ENCODE measurements around the gene MAP1S.
"Not testable (repeated sequence)": the region's sequence is repeated elsewhere in the genome, so short reads cannot be mapped to it uniquely, and the experiment has no call there.

Gene MAP1S

DNA sequence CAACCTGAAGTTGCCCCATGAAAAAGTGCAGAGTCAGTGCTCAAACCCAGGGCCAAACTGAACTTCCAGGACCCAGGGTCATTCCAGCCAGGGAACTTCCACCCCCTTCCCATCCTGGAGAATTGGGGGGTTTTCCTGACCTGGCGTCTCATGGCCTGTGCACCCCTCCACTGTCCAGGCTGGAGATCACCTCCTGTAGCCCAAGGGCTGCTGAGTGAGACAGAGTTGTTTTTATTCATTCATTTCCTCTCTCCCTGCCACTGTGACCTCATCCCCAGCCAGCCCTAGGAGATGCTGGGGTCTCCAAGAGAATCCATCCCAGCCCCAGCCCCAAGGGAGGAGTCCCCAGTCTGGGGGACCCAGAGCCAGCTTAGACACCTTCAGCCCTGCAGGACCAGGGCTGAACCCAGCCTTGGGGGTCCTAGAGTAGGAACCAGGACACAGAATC is 36.2 kb downstream of the MAP1S start:
- H3K27ac ChIP-seq, result no peak overlapping the region
- DNase-seq (ENCODE audit: low read depth, low spot score), result no peak

DNA sequence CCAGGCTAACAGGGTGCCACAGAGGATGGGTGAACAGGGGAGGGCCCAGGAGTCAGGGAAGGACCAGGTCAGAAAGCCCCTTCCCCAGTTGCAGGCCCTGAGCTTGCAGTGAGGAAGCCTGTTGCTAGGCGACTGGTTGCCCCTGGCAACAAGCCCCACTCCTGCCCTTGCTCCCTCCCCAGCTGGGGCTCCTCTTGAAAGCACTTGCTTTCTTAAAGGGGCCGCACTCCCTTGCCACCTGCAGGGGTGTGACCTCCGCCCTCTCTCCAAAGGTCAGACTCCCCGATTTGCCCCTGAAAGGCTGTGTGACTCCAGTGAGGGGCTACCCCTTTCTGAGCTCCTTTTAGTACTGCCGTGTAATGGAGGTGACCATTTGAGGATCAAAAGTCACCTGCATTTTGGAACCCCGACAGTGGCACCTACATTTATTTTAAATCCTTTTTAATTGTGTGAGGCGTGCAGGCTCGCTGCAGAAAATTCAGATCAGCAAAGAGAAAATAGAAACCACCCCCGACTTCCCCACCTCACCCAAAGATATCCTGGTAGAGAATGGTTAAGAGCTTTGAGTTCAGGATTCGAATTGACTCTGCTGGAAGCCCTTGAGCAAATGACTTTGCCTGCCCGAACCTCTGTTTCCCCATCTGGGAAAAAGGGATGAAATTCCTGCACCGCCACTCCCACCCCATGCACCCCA is 36.8 kb downstream of the MAP1S start:
- H3K27ac ChIP-seq, result no peak overlapping the region
- no peak for DNase-seq (ENCODE audit: low read depth, low spot score)

GRCh38 chr19:17757125-17757524 is 37.8 kb downstream of the MAP1S start:
- DNase-seq (ENCODE audit: low read depth, low spot score), result no peak
- H3K27ac ChIP-seq, result no peak overlapping the region

DNA sequence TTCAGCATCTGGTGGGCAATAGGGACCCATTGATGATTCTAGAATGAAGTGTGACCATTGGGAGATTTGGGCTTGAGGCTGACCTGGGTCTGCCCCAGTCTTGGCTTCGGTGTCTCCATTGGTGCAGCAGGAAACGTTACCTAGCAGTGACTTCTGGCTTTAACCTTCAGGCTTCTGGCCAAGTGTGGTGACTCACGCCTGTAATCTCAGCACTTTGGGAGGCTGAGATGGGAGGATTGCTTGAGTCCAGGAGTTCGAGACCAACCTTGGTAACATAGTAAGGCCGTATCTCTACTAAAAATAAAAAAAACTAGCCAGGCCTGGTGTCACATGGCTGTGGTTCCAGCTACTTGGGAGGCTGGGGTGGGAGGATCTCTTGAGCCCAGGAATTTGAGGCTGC is 39.2 kb downstream of the MAP1S start:
- H3K27ac ChIP-seq, result no peak overlapping the region
- no peak for DNase-seq (ENCODE audit: low read depth, low spot score)

GRCh38 chr19:17761148-17761547 is 41.9 kb downstream of the MAP1S start:
- H3K27ac ChIP-seq, result no peak overlapping the region
- DNase-seq (ENCODE audit: low read depth, low spot score), result no peak

DNA sequence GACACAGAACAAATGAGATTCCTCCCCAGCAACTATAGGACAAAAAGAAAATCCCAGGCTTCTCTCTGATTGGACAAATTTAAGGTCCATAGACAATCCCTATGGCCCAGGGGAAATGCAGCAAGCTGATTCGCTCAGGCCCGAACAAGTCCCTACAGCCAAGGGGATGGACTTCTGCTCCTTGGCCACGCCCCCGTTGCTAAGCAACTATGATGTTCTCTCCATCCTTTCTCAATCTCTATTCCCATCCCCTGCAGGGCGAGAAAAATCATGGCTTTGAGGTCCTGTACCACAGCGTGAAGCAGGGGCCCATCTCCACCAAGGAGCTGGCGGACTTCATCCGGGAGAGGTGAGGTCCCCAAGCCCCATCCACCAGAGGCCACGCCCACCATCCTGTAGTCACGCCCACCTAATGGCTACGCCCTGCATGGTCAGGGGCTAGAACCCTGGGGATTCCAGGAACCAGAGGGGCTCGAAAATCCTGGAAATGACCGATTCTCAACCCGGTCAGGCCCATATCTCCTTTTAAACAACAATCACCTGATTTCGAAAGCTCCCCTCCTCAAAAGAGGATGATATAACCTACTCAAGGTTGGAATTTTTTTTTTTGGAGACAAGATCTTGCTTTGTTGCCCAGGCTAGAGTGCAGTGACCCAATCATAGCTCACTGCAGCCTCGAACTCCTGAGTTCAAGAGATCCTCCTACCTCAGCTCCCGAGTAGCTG is 43.4 kb downstream of the MAP1S start:
- H3K27ac ChIP-seq, result no peak overlapping the region

DNA sequence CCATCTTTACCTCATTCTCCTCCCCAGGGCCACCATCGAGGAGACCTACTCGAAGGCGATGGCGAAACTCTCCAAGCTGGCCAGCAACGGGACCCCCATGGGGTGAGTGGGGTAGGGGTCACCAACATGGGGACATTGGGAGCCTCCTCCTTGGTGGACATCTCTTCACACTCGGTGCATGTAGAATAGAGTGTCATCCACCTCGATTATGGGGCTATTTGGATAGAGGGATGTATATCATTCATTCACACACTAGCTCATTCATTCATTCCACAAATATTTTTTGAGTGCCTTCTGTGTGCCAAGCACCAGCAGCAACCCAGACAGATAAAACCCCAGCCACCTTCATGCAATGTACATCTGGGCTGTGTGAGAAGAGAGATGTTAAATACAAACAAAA is 45.1 kb downstream of the MAP1S start:
- no peak for DNase-seq (ENCODE audit: low read depth, low spot score)
- H3K27ac ChIP-seq, result no peak overlapping the region

More for the DNA sequence above, 43.4 kb downstream of the MAP1S start:
- DNase-seq (ENCODE audit: low read depth, low spot score), result no peak

DNA sequence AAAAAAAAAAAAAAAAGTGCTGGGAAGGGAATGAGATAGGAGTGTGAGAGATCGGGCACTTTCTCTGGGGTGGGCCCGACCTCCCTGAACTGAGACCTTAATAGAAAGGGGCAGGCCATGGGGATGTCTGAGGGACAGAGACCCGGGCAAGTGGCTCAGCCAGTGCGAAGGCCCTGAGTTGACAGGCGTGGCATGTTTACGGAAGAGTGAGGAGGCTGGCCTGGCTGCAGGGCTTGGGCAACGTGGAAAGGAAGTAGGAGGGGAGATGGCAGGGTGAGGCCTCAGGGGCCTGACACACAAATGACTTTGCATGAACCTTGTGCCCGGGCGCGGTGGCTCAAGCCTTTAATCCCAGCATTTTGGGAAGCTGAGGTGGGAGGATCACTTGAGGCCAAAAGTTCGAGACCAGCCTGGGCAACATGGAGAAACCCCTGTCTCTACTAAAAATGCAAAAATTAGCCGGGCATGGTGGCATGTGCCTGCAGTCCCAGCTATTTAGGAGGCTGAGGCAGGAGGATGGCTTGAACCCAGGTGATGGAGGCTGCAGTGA is 45.9 kb downstream of the MAP1S start:
- DNase-seq (ENCODE audit: low read depth, low spot score), result no peak
- peak overlapping the region; percentile 33 for H3K27ac ChIP-seq

DNA sequence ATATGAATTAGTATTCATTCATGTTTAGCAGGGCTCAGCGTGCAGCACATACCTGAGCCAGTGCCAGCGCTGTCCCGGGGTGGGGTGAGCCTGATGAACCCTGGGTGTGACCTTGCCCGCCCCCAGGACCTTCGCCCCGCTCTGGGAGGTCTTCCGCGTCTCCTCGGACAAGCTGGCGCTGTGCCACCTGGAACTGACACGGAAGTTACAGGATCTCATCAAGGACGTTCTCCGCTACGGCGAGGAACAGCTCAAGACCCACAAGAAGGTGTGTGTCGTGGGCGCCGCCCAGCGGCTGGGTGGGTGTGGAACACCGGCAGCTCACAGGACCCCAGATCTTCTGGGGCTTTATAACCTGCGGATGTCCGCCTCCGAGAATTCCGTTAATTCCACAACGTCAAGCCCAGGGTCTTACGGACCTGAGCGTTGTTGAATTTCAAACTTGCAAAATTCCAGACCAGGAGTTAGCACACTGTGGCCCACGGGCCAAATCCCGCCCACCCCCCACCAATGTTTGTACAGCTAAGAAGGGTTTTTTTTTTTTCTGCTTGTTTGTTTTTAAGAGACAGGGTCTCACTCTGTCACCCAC is 47.4 kb downstream of the MAP1S start:
- H3K27ac ChIP-seq, result no peak overlapping the region
- DNase-seq (ENCODE audit: low read depth, low spot score), result no peak

DNA sequence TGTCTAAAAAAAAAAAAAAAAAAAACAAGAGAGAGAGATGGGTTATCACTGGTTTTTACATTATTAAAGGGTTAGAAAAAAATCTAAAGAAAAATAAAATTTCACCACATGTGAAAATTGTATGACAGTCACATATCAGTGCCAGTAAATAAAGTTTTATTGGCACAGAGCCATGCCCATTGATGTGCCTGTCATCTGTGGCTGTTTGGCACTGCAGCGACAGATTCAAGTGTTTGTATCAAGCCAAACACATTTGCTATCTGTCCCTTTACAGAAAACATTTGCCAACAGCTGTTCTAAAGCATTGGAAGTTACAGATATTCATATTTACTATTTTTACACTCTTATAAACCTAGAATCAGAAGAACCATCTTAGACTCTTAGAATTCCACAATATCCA is 48.3 kb downstream of the MAP1S start:
- no peak overlapping the region for H3K27ac ChIP-seq
- DNase-seq (ENCODE audit: low read depth, low spot score), result no peak

- no peak overlapping the region for H3K27ac ChIP-seq
- no peak for DNase-seq (ENCODE audit: low read depth, low spot score)
These were observed 51.3 kb downstream of the MAP1S start for GRCh38 chr19:17770613-17771012.

- H3K27ac ChIP-seq, result no peak overlapping the region
- DNase-seq (ENCODE audit: low read depth, low spot score), result no peak
These were observed 52.9 kb downstream of the MAP1S start for GRCh38 chr19:17772172-17772571.

DNA sequence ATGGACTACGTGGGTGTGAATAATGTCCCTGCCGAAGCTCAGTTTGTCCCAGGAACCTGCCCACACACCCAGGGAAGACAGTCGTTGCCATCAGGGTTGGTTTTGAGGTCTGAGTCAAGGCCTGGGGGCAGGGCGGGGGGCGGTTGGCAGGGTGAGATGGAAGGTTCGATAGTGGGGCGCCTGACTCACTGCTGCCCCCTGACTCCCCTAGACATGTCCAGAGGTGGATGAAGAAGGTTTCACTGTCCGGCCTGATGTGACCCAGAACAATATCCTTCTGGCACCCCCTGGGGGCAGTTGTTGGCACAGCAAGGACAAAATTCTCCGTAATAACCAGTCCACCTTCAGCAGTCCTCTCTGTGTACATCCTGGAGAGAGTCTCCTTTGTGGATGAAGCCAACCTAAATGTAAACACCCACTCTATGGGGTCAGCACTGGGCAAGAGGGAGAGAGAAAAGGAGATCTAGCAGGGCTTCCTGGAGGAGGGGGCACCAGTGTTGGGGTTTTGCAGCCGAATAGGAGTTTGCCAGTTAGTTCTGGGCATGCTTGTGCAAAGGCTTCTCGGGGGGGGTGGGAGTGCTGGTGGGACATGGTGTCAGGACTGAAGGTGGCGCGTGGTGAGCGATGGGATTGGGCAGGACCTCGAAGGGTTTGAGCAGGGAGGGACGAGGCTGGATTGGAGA is 56.1 kb downstream of the MAP1S start:
- no peak for DNase-seq (ENCODE audit: low read depth, low spot score)
- no peak overlapping the region for H3K27ac ChIP-seq

DNA sequence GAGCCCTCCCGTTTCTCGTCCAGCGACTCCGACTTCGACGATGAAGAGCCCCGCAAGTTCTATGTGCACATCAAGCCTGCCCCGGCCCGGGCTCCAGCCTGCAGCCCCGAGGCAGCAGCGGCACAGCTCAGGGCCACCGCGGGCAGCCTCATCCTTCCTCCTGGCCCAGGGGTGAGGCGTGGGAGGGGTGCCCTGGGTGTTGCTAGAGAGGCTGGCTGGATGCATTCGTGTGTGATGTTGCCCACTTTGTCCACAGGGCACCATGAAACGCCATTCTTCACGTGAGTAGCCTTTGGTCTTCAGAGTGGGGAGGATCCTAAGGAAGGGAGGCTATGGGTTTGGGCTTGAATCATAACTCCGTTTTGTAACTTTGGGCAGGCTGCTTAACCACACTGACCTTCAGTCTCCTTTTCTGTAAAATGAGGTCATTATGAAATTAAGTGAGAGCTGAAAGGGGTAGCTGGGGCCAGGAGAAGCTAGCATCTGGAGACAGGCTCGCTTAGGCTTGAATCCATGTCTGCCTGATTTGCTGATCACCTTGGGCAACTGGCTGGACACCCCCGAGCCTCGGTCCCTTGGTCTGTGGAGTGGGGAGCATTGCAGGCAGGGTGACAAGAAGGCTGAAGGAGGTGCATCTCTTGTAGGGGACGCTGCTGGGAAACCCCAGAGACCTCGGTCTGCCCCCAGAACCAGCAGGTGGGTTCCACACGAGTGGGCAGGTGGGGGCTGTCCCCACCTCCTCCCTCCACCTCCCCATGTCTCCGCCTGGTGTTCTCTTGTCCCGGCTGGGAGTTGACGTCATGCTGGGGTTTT is 56.9 kb downstream of the MAP1S start:
- no peak overlapping the region for H3K27ac ChIP-seq
- DNase-seq (ENCODE audit: low read depth, low spot score), result no peak

GRCh38 chr19:17777840-17778239 is 58.6 kb downstream of the MAP1S start:
- not testable (repeated sequence) for H3K27ac ChIP-seq; DNase-seq (ENCODE audit: low read depth, low spot score)

DNA sequence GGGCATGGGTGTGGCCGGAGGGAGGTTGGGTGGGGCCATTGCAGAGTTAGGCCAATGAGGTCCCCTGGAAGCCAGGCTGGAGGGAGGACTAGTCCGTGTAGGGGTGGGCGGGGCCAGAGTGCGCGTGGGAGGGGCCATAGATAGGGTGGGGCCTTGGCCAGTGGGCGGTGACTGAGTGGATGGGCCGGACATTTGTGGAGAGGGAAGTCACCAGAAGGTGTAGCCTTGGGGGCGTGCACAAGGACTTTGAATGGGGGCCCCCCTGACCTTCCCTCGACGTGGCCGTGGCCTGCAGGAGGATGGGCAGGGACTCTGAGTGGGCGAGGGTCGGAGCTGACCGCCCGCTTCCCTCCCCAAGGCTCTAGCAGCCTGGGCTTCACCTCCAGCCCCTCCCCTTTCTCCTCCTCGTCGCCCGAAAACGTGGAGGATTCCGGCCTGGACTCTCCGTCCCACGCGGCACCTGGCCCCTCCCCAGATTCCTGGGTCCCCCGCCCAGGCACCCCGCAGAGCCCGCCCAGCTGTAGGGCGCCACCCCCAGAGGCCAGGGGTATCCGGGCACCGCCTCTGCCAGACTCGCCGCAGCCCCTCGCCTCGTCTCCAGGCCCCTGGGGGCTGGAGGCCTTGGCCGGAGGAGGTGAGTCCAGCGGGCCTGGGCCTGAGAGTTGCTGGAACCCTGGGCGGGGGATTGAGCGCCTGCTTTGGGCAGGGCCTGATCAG is 59.1 kb downstream of the MAP1S start:
- no peak for DNase-seq (ENCODE audit: low read depth, low spot score)
- H3K27ac ChIP-seq, result no peak overlapping the region

GRCh38 chr19:17778968-17779929 is 60.0 kb downstream of the MAP1S start:
- no peak overlapping the region for H3K27ac ChIP-seq
- DNase-seq (ENCODE audit: low read depth, low spot score), result no peak

GRCh38 chr19:17780781-17781180 is 61.5 kb downstream of the MAP1S start:
- no peak for DNase-seq (ENCODE audit: low read depth, low spot score)
- H3K27ac ChIP-seq, result no peak overlapping the region
